BLaER1 treated with 17β-estradiol and CSF1 and Interleukin-3, amounts not matched to agents 10 nM and 100 nM (cell line): ENCODE data around the gene ZNF816.

Experiments used
- H3K27ac ChIP-seq, 11 experiments: shearing (Covaris generic); formaldehyde crosslinking; 2 replicates each; pipeline ENCODE4 v1.8.1; 2022
- H3K27me3 ChIP-seq, 11 experiments: shearing (Covaris generic); formaldehyde crosslinking; 2 replicates each; pipeline ENCODE4 v1.8.1; 2022
- H3K36me3 ChIP-seq, 11 experiments: shearing (Covaris generic); formaldehyde crosslinking; 2 replicates each; pipeline ENCODE4 v1.8.1; 2022
- H3K4me1 ChIP-seq, 10 experiments: shearing (Covaris generic); formaldehyde crosslinking; 2 replicates each; pipeline ENCODE4 v1.8.1; 2022
- H3K4me2 ChIP-seq, 11 experiments: shearing (Covaris generic); formaldehyde crosslinking; 2 replicates each; pipeline ENCODE4 v1.8.1; 2022
- H3K4me3 ChIP-seq, 10 experiments: shearing (Covaris generic); formaldehyde crosslinking; 2 replicates each; pipeline ENCODE4 v1.8.1; 2022
- H3K9ac ChIP-seq, 11 experiments: shearing (Covaris generic); formaldehyde crosslinking; 2 replicates each; pipeline ENCODE4 v1.8.1; 2022
- H3K9me3 ChIP-seq, 11 experiments: shearing (Covaris generic); formaldehyde crosslinking; replicated peaks in 1 of 11; 2 replicates each; pipeline ENCODE4 v1.8.1; 2022
- H4K20me1 ChIP-seq, 11 experiments: shearing (Covaris generic); formaldehyde crosslinking; 2 replicates each; pipeline ENCODE4 v1.8.1; 2022
- Cebpa-rat ChIP-seq, 11 experiments: shearing (Covaris generic); IDR thresholded peaks; 2 replicates each; pipeline ENCODE4 v1.8.1; 2022

The ZNF816 gene

GRCh38 chr19:52962394-52963246 lies at the start of gene ZNF816:
Gene ZNF816 (minus strand): TSS chr19:52962881. CDS start chr19:52956089, 6,792 bp downstream.
- Histone ChIP-seq H3K4me2 (peak within 1 kb of the TSS; percentile 87 to 98 (median 92)), H3K4me3 (peak within 1 kb of the TSS; percentile 70 to 90 (median 83)), H3K9me3 (peaks cover 44 to 59% (median 51%) of the 10 kb centered on the region in 11 experiments), H3K36me3 (peaks cover 31 to 42% (median 39%) of the 10 kb centered on the region in 11 experiments), H3K27ac (peak within 1 kb of the TSS; percentile 52 to 94 (median 86)), H3K9ac (peak within 1 kb of the TSS; percentile 84 to 95 (median 89)), H4K20me1 (no peaks in the 10 kb centered on the region; a peak in 1 of 22 replicates), H3K4me1 (peaks cover 13 to 21% (median 18%) of the 10 kb centered on the region in 10 experiments), H3K27me3 (no peaks in the 10 kb centered on the region)
- no peak for TF ChIP-seq Cebpa-rat (IDR thresholded peaks at IDR 0.05)

GRCh38 chr19:53012006-53012405 lies 49.3 kb upstream of the ZNF816 start:
- no peaks in the 10 kb centered on the region for H3K27me3 ChIP-seq
- no peaks in the 10 kb centered on the region for H3K36me3 ChIP-seq
- peaks cover 0 to 70% (median 10%) of the 10 kb centered on the region in 11 experiments; a peak in 12 of 22 replicates for H3K9me3 ChIP-seq
- no peak overlapping the region for H3K27ac ChIP-seq
- no peak for TF ChIP-seq Cebpa-rat (IDR thresholded peaks at IDR 0.05)
- no peak overlapping the region for H3K9ac ChIP-seq
- H3K4me1 ChIP-seq: peaks cover 0 to 9% (median 0%) of the 10 kb centered on the region in 10 experiments; a peak in 5 of 20 replicates
- H3K4me2 ChIP-seq: no peak overlapping the region
- H4K20me1 ChIP-seq: no peaks in the 10 kb centered on the region
- no peak overlapping the region for H3K4me3 ChIP-seq

GRCh38 chr19:53010494-53010893 lies 47.8 kb upstream of the ZNF816 start:
- no peak overlapping the region for H3K4me2 ChIP-seq
- H3K9me3 ChIP-seq: peaks cover 0 to 57% (median 10%) of the 10 kb centered on the region in 11 experiments; a peak in 11 of 22 replicates
- no peak overlapping the region for H3K4me3 ChIP-seq
- no peaks in the 10 kb centered on the region for H3K27me3 ChIP-seq
- no peak overlapping the region for H3K9ac ChIP-seq
- H3K36me3 ChIP-seq: no peaks in the 10 kb centered on the region
- no peak for TF ChIP-seq Cebpa-rat (IDR thresholded peaks at IDR 0.05)
- H3K4me1 ChIP-seq: peaks cover 0 to 9% (median 0%) of the 10 kb centered on the region in 10 experiments; a peak in 4 of 20 replicates
- H4K20me1 ChIP-seq: no peaks in the 10 kb centered on the region
- no peak overlapping the region for H3K27ac ChIP-seq

- peaks cover 0 to 65% (median 10%) of the 10 kb centered on the region in 11 experiments; a peak in 10 of 22 replicates for H3K9me3 ChIP-seq
- H3K4me2 ChIP-seq: no peak overlapping the region
- no peaks in the 10 kb centered on the region for H3K36me3 ChIP-seq
- TF ChIP-seq Cebpa-rat (IDR thresholded peaks at IDR 0.05): no peak
- H3K27ac ChIP-seq: no peak overlapping the region
- no peak overlapping the region for H3K9ac ChIP-seq
- no peaks in the 10 kb centered on the region for H4K20me1 ChIP-seq
- no peaks in the 10 kb centered on the region for H3K27me3 ChIP-seq
- peaks cover 0 to 9% (median 0%) of the 10 kb centered on the region in 10 experiments; a peak in 4 of 20 replicates for H3K4me1 ChIP-seq
- H3K4me3 ChIP-seq: no peak overlapping the region
These were observed 45.5 kb upstream of the ZNF816 start for GRCh38 chr19:53008061-53008778.

- Histone ChIP-seq H4K20me1 (no peaks in the 10 kb centered on the region), H3K27ac (no peak overlapping the region), H3K9me3 (peaks cover 0 to 60% (median 14%) of the 10 kb centered on the region in 11 experiments; a peak in 10 of 22 replicates), H3K4me2 (peak overlapping the region in 1 of 11 experiments; percentile 16; a peak in 3 of 22 replicates), H3K4me3 (no peak overlapping the region), H3K9ac (no peak overlapping the region), H3K4me1 (peaks cover 0 to 9% (median 0%) of the 10 kb centered on the region in 10 experiments; a peak in 4 of 20 replicates), H3K27me3 (no peaks in the 10 kb centered on the region), H3K36me3 (no peaks in the 10 kb centered on the region)
- no peak for TF ChIP-seq Cebpa-rat (IDR thresholded peaks at IDR 0.05)
These were observed 44.9 kb upstream of the ZNF816 start for GRCh38 chr19:53007606-53008005.

GRCh38 chr19:53007200-53007599 lies 44.5 kb upstream of the ZNF816 start:
- no peaks in the 10 kb centered on the region for H3K27me3 ChIP-seq
- H3K27ac ChIP-seq: no peak overlapping the region
- H3K9me3 ChIP-seq: peaks cover 0 to 56% (median 15%) of the 10 kb centered on the region in 11 experiments; a peak in 10 of 22 replicates
- no peaks in the 10 kb centered on the region for H3K36me3 ChIP-seq
- peak overlapping the region in 1 of 11 experiments; percentile 16; a peak in 3 of 22 replicates for H3K4me2 ChIP-seq
- no peak overlapping the region for H3K9ac ChIP-seq
- H3K4me3 ChIP-seq: no peak overlapping the region
- no peak for TF ChIP-seq Cebpa-rat (IDR thresholded peaks at IDR 0.05)
- no peaks in the 10 kb centered on the region for H4K20me1 ChIP-seq
- H3K4me1 ChIP-seq: peaks cover 0 to 9% (median 0%) of the 10 kb centered on the region in 10 experiments; a peak in 4 of 20 replicates

- Histone ChIP-seq H3K9me3 (peaks cover 0 to 34% (median 4%) of the 10 kb centered on the region in 11 experiments; a peak in 5 of 22 replicates), H3K27me3 (no peaks in the 10 kb centered on the region)
- no peak for TF ChIP-seq Cebpa-rat (IDR thresholded peaks at IDR 0.05)
These were observed 41.6 kb upstream of the ZNF816 start for GRCh38 chr19:53004242-53004641.

GRCh38 chr19:53002479-53002878 lies 39.8 kb upstream of the ZNF816 start:
- H3K4me2 ChIP-seq: no peak overlapping the region
- peaks cover 0 to 3% (median 0%) of the 10 kb centered on the region in 10 experiments; a peak in 3 of 20 replicates for H3K4me1 ChIP-seq
- H4K20me1 ChIP-seq: no peaks in the 10 kb centered on the region
- no peaks in the 10 kb centered on the region for H3K27me3 ChIP-seq
- no peak overlapping the region for H3K9ac ChIP-seq
- peaks cover 0 to 28% (median 5%) of the 10 kb centered on the region in 11 experiments; a peak in 8 of 22 replicates for H3K9me3 ChIP-seq
- no peak overlapping the region for H3K27ac ChIP-seq
- H3K36me3 ChIP-seq: no peaks in the 10 kb centered on the region
- TF ChIP-seq Cebpa-rat (IDR thresholded peaks at IDR 0.05): no peak
- no peak overlapping the region for H3K4me3 ChIP-seq

More at GRCh38 chr19:53004242-53004641, 41.6 kb upstream of the ZNF816 start:
- Histone ChIP-seq H4K20me1 (no peaks in the 10 kb centered on the region), H3K27ac (no peak overlapping the region), H3K9ac (no peak overlapping the region), H3K4me2 (no peak overlapping the region), H3K4me3 (no peak overlapping the region), H3K4me1 (peaks cover 0 to 9% (median 0%) of the 10 kb centered on the region in 10 experiments; a peak in 4 of 20 replicates), H3K36me3 (no peaks in the 10 kb centered on the region)

GRCh38 chr19:52997975-52998374 lies 35.3 kb upstream of the ZNF816 start:
- Histone ChIP-seq H3K4me2 (no peak overlapping the region), H3K9me3 (peaks cover 0 to 15% (median 8%) of the 10 kb centered on the region in 11 experiments; a peak in 7 of 22 replicates), H3K27me3 (no peaks in the 10 kb centered on the region), H3K9ac (no peak overlapping the region), H3K27ac (no peak overlapping the region), H4K20me1 (no peaks in the 10 kb centered on the region), H3K4me1 (peaks cover 0 to 11% (median 6%) of the 10 kb centered on the region in 10 experiments; a peak in 10 of 20 replicates), H3K36me3 (no peaks in the 10 kb centered on the region), H3K4me3 (no peak overlapping the region)
- TF ChIP-seq Cebpa-rat (IDR thresholded peaks at IDR 0.05): no peak
